Measurements from ENCODE around the gene RANBP1.

The RANBP1 gene

DNA sequence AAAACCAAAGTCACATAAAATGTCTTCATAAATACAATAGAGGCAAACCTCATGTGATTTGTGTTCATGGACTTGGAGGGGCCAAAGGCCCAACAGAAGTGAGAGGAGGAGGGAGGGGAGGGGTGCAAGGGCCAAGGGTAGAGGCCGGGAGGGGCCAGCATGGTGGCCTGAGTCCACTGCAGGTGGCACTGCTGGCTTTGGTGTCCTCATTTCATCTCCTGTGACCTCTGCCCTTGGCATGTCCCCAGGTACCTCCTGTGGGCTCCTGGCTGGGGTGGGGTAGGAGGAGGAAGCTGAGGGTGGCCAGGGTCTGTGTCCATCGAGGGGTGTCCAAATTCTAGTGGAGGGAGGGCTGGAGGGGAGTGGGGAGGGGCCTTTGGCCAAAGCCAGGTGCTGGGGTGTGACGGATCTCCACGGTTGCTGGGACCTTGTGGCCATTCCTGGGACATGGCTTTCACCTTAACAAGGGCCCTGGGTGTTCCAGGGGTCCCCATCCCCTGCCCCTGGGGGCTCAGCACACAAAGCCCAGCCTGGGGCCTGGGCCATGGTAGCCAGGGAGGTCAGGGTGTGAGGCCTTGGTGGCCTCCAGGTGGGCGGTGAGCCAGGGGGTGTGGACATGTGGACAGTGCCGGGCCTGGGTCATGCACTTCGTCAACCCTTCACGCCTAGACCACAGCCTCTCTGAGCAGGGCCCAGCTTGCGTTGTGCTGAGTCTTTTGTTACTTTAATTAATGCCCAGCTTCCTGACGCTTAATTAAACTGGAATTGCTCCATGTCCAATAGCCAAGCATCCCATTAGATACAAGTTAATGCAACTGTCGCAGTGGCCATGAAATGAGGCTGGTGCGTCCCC lies 55.6 kb downstream of the RANBP1 start:
- Histone ChIP-seq H3K4me3 (ENCODE audit: low read length) (no peak overlapping the region), H3K9ac (ENCODE audit: low read length) (no peak overlapping the region), H3K4me1 (ENCODE audit: control insufficient read depth, insufficient read depth, low read length) (no peaks in the 10 kb centered on the region), H3K27me3 (ENCODE audit: control insufficient read depth, insufficient read depth, low read length) (no peaks in the 10 kb centered on the region), H3K36me3 (ENCODE audit: control insufficient read depth, insufficient read depth, low read length) (no peaks in the 10 kb centered on the region), H3K9me3 (ENCODE audit: control insufficient read depth, low read length) (no peaks in the 10 kb centered on the region)

DNA sequence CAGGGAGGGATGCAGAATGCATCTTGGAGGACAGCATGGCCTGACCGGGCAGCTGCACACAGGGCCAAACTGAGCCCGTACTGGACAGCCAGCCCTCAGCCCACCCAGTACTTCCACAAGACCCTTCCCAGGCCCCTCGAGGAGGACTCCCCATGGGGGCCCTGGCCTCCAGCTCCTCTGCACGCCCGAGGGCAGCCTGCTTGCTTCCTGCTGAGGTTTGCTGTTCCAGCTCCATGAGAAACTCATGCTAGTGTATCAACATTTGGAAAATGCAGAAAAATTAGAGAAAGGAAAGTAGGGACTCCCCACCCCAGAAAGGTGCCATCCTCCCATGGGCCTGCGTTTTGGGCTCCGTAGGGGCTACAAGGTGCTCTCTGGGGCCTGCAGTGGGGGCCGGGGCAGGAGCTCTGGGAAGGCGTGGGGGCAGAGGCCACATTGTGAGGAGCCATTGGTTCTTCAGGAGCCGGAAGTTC lies 56.3 kb downstream of the RANBP1 start:
- Histone ChIP-seq H3K4me3 (ENCODE audit: low read length) (no peak overlapping the region), H3K9me3 (ENCODE audit: control insufficient read depth, low read length) (no peaks in the 10 kb centered on the region), H3K4me1 (ENCODE audit: control insufficient read depth, insufficient read depth, low read length) (no peaks in the 10 kb centered on the region), H3K9ac (ENCODE audit: low read length) (no peak overlapping the region), H3K27me3 (ENCODE audit: control insufficient read depth, insufficient read depth, low read length) (peaks cover 5% of the 10 kb centered on the region), H3K36me3 (ENCODE audit: control insufficient read depth, insufficient read depth, low read length) (no peaks in the 10 kb centered on the region)

DNA sequence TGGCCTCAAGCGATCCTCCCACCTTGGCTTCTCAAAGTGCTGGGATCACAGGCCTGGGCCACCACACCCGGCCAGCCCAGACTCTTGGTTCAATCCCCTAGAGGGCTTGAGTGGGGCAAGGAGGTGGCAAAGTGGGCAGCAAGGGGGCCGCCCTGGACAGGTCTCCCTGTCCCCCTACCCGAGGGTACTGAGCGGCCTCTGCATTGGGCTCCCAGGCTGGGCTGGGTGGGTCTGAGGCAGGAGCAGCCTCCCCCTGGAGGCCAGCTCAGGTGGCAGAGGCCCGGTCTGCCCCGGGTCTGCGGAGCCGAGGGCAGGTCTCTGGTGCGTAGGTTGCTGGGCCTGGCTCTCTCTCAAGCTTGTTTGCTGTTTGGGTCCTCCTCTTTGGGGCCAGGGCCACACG lies 57.3 kb downstream of the RANBP1 start:
- no peak overlapping the region for H3K4me3 ChIP-seq (ENCODE audit: low read length)
- H3K36me3 ChIP-seq (ENCODE audit: control insufficient read depth, insufficient read depth, low read length), result no peaks in the 10 kb centered on the region
- H3K9ac ChIP-seq (ENCODE audit: low read length), result no peak overlapping the region
- H3K9me3 ChIP-seq (ENCODE audit: control insufficient read depth, low read length), result no peaks in the 10 kb centered on the region
- H3K27me3 ChIP-seq (ENCODE audit: control insufficient read depth, insufficient read depth, low read length), result peaks cover 5% of the 10 kb centered on the region
- no peaks in the 10 kb centered on the region for H3K4me1 ChIP-seq (ENCODE audit: control insufficient read depth, insufficient read depth, low read length)

DNA sequence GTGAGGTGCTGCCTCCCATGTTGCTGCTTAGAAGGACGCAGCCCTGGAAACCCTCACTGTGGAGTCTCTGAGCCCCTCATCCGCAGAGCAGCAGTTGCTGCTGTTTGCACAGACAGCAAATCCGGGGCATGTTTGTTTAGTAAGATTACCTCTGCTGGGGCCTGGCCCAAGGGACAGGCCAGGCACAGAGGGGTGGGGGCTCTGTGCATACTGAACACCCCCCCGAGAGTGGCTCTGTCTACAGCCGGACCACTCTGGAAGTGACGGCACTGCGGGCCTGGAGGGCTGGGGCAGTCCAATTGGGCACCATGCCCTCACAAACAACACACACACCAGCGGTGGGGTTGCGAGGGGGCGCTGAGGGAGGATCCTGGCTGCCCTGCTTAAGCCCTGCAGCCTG lies 57.9 kb downstream of the RANBP1 start:
- no peaks in the 10 kb centered on the region for H3K4me1 ChIP-seq (ENCODE audit: control insufficient read depth, insufficient read depth, low read length)
- H3K9ac ChIP-seq (ENCODE audit: low read length), result no peak overlapping the region

DNA sequence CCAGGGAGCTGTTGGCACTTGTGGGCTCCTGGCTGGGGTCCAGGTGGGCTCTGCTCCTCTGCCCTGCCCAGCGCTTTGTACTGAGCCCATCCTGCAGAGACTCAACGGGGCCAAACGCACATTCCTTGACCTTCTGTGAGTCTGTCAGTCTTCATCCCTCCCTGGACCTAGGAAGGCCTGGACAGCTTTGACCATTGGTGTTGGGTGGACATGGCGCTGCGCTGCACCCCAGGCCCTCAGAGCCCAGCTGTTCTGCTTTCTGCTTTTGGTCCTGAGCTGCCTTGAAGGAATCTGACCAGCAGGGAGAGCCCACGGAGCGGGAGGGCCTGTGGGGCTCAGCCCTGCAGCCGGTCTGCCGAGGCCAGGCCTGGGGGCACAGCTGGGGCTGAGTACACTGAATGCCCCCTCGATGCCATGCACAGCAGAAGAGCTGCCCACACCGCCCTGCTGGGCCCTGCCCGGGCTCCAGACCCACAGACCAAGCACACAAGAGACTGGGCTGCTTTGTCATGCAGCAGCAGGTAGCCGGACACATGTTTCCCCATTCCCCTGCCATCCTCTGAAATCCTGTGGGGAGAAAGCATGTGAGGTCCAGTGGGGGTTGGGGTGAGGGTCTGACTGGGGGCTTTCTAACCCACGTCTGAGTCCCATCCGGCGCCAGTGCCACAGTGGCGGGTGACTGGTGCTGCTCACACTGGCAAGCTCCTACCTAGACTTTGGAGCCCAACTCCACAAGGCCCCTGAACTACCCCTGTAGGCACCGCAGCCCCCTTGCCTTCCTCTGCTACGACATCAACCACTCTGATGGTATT lies 59.1 kb downstream of the RANBP1 start:
- Histone ChIP-seq H3K9me3 (ENCODE audit: control insufficient read depth, low read length) (no peaks in the 10 kb centered on the region), H3K4me3 (ENCODE audit: low read length) (no peak overlapping the region), H3K9ac (ENCODE audit: low read length) (no peak overlapping the region), H3K4me1 (ENCODE audit: control insufficient read depth, insufficient read depth, low read length) (no peaks in the 10 kb centered on the region), H3K36me3 (ENCODE audit: control insufficient read depth, insufficient read depth, low read length) (no peaks in the 10 kb centered on the region), H3K27me3 (ENCODE audit: control insufficient read depth, insufficient read depth, low read length) (peaks cover 5% of the 10 kb centered on the region)

More for the DNA sequence above, 57.9 kb downstream of the RANBP1 start:
- Histone ChIP-seq H3K36me3 (ENCODE audit: control insufficient read depth, insufficient read depth, low read length) (no peaks in the 10 kb centered on the region), H3K27me3 (ENCODE audit: control insufficient read depth, insufficient read depth, low read length) (peaks cover 5% of the 10 kb centered on the region), H3K9me3 (ENCODE audit: control insufficient read depth, low read length) (no peaks in the 10 kb centered on the region), H3K4me3 (ENCODE audit: low read length) (no peak overlapping the region)

DNA sequence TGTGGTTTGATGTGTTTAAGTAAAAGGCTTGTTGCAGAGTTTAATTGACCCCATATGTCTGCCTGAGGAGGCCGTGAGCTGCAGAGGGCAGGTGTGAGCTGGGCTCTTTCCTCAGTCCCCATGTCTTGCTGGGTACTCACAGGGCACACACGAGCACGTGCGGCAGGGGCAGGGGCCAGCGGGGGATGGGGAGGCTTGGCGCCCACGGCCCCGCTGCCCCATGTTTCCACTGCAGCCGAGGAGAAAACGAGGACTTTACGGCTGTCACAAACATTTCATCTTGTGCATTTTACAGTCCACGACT lies 59.6 kb downstream of the RANBP1 start:
- no peaks in the 10 kb centered on the region for H3K36me3 ChIP-seq (ENCODE audit: control insufficient read depth, insufficient read depth, low read length)
- no peak overlapping the region for H3K4me3 ChIP-seq (ENCODE audit: low read length)
- no peaks in the 10 kb centered on the region for H3K9me3 ChIP-seq (ENCODE audit: control insufficient read depth, low read length)
- peaks cover 5% of the 10 kb centered on the region for H3K27me3 ChIP-seq (ENCODE audit: control insufficient read depth, insufficient read depth, low read length)
- H3K4me1 ChIP-seq (ENCODE audit: control insufficient read depth, insufficient read depth, low read length), result no peaks in the 10 kb centered on the region
- H3K9ac ChIP-seq (ENCODE audit: low read length), result no peak overlapping the region

DNA sequence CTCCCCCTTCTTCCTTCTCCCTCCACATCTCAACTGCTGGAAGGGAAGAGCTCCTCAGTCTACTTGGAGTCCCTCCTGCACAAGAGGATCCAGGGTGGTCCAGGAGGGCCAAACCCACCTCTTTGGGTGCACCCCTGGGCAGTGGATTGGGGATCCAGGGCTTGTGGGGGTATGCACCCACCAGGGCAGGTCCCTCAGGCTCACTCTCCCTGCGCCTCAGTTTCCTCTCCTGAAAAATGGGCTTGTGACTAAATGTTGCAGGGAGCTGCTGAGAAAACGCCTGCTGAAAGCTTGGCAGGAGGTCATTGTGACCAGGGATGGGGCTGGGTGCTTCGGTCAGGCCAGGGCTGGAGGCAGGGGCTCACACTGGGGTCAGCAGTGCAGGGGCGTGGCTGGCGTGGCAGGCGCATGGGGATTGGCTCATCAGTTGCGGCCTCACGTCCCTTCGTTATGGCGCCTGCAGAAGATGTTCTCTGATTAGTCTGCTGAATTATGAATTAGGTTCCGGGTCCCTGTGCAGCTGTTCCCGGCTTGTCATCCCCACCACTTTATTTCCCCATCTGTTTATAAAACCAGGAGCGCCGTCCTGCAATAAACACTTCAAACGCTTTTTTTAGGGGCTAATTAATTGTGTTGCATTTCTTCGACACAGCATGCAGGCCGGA lies 60.6 kb downstream of the RANBP1 start:
- Histone ChIP-seq H3K9me3 (ENCODE audit: control insufficient read depth, low read length) (no peaks in the 10 kb centered on the region), H3K4me1 (ENCODE audit: control insufficient read depth, insufficient read depth, low read length) (no peaks in the 10 kb centered on the region), H3K36me3 (ENCODE audit: control insufficient read depth, insufficient read depth, low read length) (no peaks in the 10 kb centered on the region), H3K9ac (ENCODE audit: low read length) (no peak overlapping the region), H3K4me3 (ENCODE audit: low read length) (no peak overlapping the region), H3K27me3 (ENCODE audit: control insufficient read depth, insufficient read depth, low read length) (peaks cover 5% of the 10 kb centered on the region)

All from mucosa of stomach (tissue), 1 donor.